IPS DF 6.9 (cell line): Measurements from ENCODE around the gene PHPT1.

Experiments used
- DNase-seq: peaks from one replicate; pipeline ENCODE4 v3.0.0-alpha.2; 2013; ENCODE audit warnings: low read depth, low spot score
- H3K27ac ChIP-seq: one replicate; pipeline ENCODE4 v1.5.1; 2013; ENCODE audit warnings: low read length, control low read depth
- H3K27me3 ChIP-seq: 2 replicates; pipeline ENCODE4 v1.6.1; 2013; ENCODE audit warnings: mild to moderate bottlenecking, low read length; ENCODE audit not compliant: control insufficient read depth, insufficient read depth
- H3K36me3 ChIP-seq: 2 replicates; pipeline ENCODE4 v1.6.1; 2013; ENCODE audit warnings: low read length; ENCODE audit not compliant: control insufficient read depth, insufficient read depth
- H3K4me1 ChIP-seq: 2 replicates; pipeline ENCODE4 v1.6.1; 2013; ENCODE audit warnings: low read length; ENCODE audit not compliant: control insufficient read depth, insufficient read depth
- H3K4me3 ChIP-seq: 2 replicates; pipeline ENCODE4 v1.5.1; 2013; ENCODE audit warnings: mild to moderate bottlenecking, low read length
- H3K9me3 ChIP-seq: 2 replicates; pipeline ENCODE4 v1.6.1; 2013; ENCODE audit warnings: low read length, inconsistent platforms; ENCODE audit not compliant: control insufficient read depth, insufficient read depth
- WGBS: extraction: QIAGEN DNeasy Blood & Tissue Kit; methylation state at CpG from one replicate; pipeline ENCODE4 v1.1.7; 2013; ENCODE audit warnings: mixed read lengths, missing lambda C conversion rate; ENCODE audit not compliant: insufficient read length, insufficient coverage; 5-methylcytosine and 5-hydroxymethylcytosine counted together

Gene PHPT1

GRCh38 chr9:136857581-136858412 is 8.6 kb downstream of the PHPT1 start:
- H3K4me1 ChIP-seq, result no peaks in the 10 kb centered on the region
- H3K27me3 ChIP-seq, result no peaks in the 10 kb centered on the region
- no CpG with 5 or more reads among the region's 29 CpGs for WGBS
- DNase-seq, result no peak
- no peaks in the 10 kb centered on the region for H3K9me3 ChIP-seq
- H3K4me3 ChIP-seq, result no peak overlapping the region
- H3K27ac ChIP-seq, result no peak overlapping the region
- H3K36me3 ChIP-seq, result peaks cover 19% of the 10 kb centered on the region

GRCh38 chr9:136858452-136858843 is 9.2 kb downstream of the PHPT1 start:
- no CpG with 5 or more reads among the region's 15 CpGs for WGBS
- no peaks in the 10 kb centered on the region for H3K27me3 ChIP-seq
- no peak overlapping the region for H3K27ac ChIP-seq
- peaks cover 26% of the 10 kb centered on the region for H3K36me3 ChIP-seq
- no peaks in the 10 kb centered on the region for H3K4me1 ChIP-seq
- DNase-seq, result no peak
- H3K4me3 ChIP-seq, result no peak overlapping the region
- H3K9me3 ChIP-seq, result no peaks in the 10 kb centered on the region

- no peaks in the 10 kb centered on the region for H3K4me1 ChIP-seq
- no peaks in the 10 kb centered on the region for H3K9me3 ChIP-seq
- H3K27me3 ChIP-seq, result no peaks in the 10 kb centered on the region
- WGBS, result no CpG with 5 or more reads among the region's 20 CpGs
- no peak overlapping the region for H3K4me3 ChIP-seq
- DNase-seq, result no peak
- H3K27ac ChIP-seq, result no peak overlapping the region
- H3K36me3 ChIP-seq, result peaks cover 31% of the 10 kb centered on the region
Observed at GRCh38 chr9:136858844-136859757, 9.9 kb downstream of the PHPT1 start.

- no peak overlapping the region for H3K27ac ChIP-seq
- no peak for DNase-seq
- no peak overlapping the region for H3K4me3 ChIP-seq
- WGBS, result no CpG with 5 or more reads among the region's 9 CpGs
- H3K9me3 ChIP-seq, result no peaks in the 10 kb centered on the region
- H3K36me3 ChIP-seq, result peaks cover 31% of the 10 kb centered on the region
- peaks cover 2% of the 10 kb centered on the region; the same call in 1 of the 2 replicates for H3K4me1 ChIP-seq
- H3K27me3 ChIP-seq, result no peaks in the 10 kb centered on the region
Observed at GRCh38 chr9:136860529-136860928, 11.3 kb downstream of the PHPT1 start.

GRCh38 chr9:136860933-136861873 is 12.0 kb downstream of the PHPT1 start:
- Histone ChIP-seq H3K9me3 (no peaks in the 10 kb centered on the region), H3K4me1 (peaks cover 2% of the 10 kb centered on the region; the same call in 1 of the 2 replicates), H3K27me3 (no peaks in the 10 kb centered on the region), H3K4me3 (no peak overlapping the region), H3K36me3 (peaks cover 31% of the 10 kb centered on the region), H3K27ac (no peak overlapping the region)
- WGBS, result no CpG with 5 or more reads among the region's 22 CpGs
- DNase-seq, result no peak

- no CpG with 5 or more reads among the region's 26 CpGs for WGBS
- H3K36me3 ChIP-seq, result peaks cover 31% of the 10 kb centered on the region
Observed at GRCh38 chr9:136861874-136862457, 12.8 kb downstream of the PHPT1 start.

GRCh38 chr9:136862849-136863622 is 13.8 kb downstream of the PHPT1 start:
- H3K9me3 ChIP-seq, result no peaks in the 10 kb centered on the region
- H3K4me1 ChIP-seq, result peaks cover 2% of the 10 kb centered on the region; the same call in 1 of the 2 replicates
- no peak for DNase-seq
- peaks cover 31% of the 10 kb centered on the region for H3K36me3 ChIP-seq
- H3K27me3 ChIP-seq, result no peaks in the 10 kb centered on the region
- H3K4me3 ChIP-seq, result no peak overlapping the region
- H3K27ac ChIP-seq, result no peak overlapping the region
- WGBS, result no CpG with 5 or more reads among the region's 31 CpGs

More at GRCh38 chr9:136861874-136862457, 12.8 kb downstream of the PHPT1 start:
- Histone ChIP-seq H3K27ac (no peak overlapping the region), H3K4me3 (no peak overlapping the region), H3K9me3 (no peaks in the 10 kb centered on the region), H3K27me3 (no peaks in the 10 kb centered on the region), H3K4me1 (peaks cover 2% of the 10 kb centered on the region; the same call in 1 of the 2 replicates)
- DNase-seq, result no peak

GRCh38 chr9:136863623-136864273 is 14.5 kb downstream of the PHPT1 start:
- H3K36me3 ChIP-seq, result peaks cover 31% of the 10 kb centered on the region
- peaks cover 2% of the 10 kb centered on the region; the same call in 1 of the 2 replicates for H3K4me1 ChIP-seq
- H3K27ac ChIP-seq, result no peak overlapping the region
- no CpG with 5 or more reads among the region's 12 CpGs for WGBS
- no peak overlapping the region for H3K4me3 ChIP-seq
- no peaks in the 10 kb centered on the region for H3K27me3 ChIP-seq
- no peak for DNase-seq
- H3K9me3 ChIP-seq, result no peaks in the 10 kb centered on the region
